HepG2 (cell line): ENCODE data around the gene HPS3. TPM values are rescaled to one million over a fixed set of nuclear protein-coding genes. Genes with fewer than 3 reads are reported as not detected.

Experiments
- AGO1 ChIP-seq: fragments of 200-400 bp; formaldehyde crosslinking; IDR thresholded peaks from 2 replicates; pipeline ENCODE4 v1.6.1; 2017; ENCODE audit warnings: mild to moderate bottlenecking, low read depth, low read length, moderate library complexity; ENCODE audit not compliant: poor library complexity, severe bottlenecking
- CHD2 ChIP-seq: IDR thresholded peaks from 2 replicates; pipeline ENCODE4 v1.6.1; 2011; ENCODE audit warnings: low read depth, low read length, improper control_type of control experiment
- KLF15 ChIP-seq: sonication (generic); formaldehyde crosslinking; IDR thresholded peaks from 2 replicates; pipeline ENCODE4 v1.8.1; 2023; ENCODE audit warnings: borderline replicate concordance, mild to moderate bottlenecking, inconsistent platforms, missing genetic modification reagents, mixed read lengths
- PATZ1 ChIP-seq: sonication (generic); formaldehyde crosslinking; IDR thresholded peaks from 2 replicates; pipeline ENCODE4 v1.4.0; 2020; ENCODE audit warnings: missing genetic modification reagents
- PITX1 ChIP-seq: sonication (generic); formaldehyde crosslinking; IDR thresholded peaks from 2 replicates; pipeline ENCODE4 v1.5.1; 2020; ENCODE audit warnings: mild to moderate bottlenecking, missing genetic modification reagents
- POLR2A ChIP-seq, 2 experiments: IDR thresholded peaks; 2 replicates each; pipeline ENCODE4 v1.6.1; 2011; ENCODE audit warnings: low read depth in 2 of 2, low read length in 2 of 2, mild to moderate bottlenecking in 1 of 2, moderate library complexity in 1 of 2; ENCODE audit not compliant: insufficient read depth in 1 of 2
- POLR2AphosphoS2 ChIP-seq: IDR thresholded peaks from 2 replicates; pipeline ENCODE4 v1.6.1; 2011; ENCODE audit warnings: low read depth, low read length, improper control_type of control experiment
- RNF219 ChIP-seq: sonication (generic); formaldehyde crosslinking; IDR thresholded peaks from 2 replicates; pipeline ENCODE4 v1.5.0; 2020; ENCODE audit warnings: mild to moderate bottlenecking, missing genetic modification reagents
- SNAI1 ChIP-seq: sonication (generic); formaldehyde crosslinking; IDR thresholded peaks from 2 replicates; pipeline ENCODE4 v1.5.0; 2020; ENCODE audit warnings: mild to moderate bottlenecking, missing genetic modification reagents, borderline replicate concordance
- TBL1XR1 ChIP-seq: fragments of 150-350 bp; IDR thresholded peaks from 2 replicates; pipeline ENCODE4 v1.6.1; 2014; ENCODE audit warnings: borderline replicate concordance, low read length; ENCODE audit not compliant: partially characterized antibody
- ZBTB21 ChIP-seq: sonication (generic); formaldehyde crosslinking; IDR thresholded peaks from 2 replicates; pipeline ENCODE4 v1.4.0; 2020; ENCODE audit warnings: missing genetic modification reagents
- ZBTB33 ChIP-seq: sonication (generic); formaldehyde crosslinking; IDR thresholded peaks from 2 replicates; pipeline ENCODE4 v1.4.0; 2020; ENCODE audit warnings: missing genetic modification reagents
- ZHX2 ChIP-seq, 2 experiments: sonication (generic) in 1 of 2; formaldehyde crosslinking in 1 of 2; IDR thresholded peaks; 2 replicates each; pipeline versions ENCODE4 v1.6.1 to v1.9.0; 2014 to 2022; ENCODE audit warnings: antibody characterized with exemption in 1 of 2, borderline replicate concordance in 1 of 2, inconsistent platforms in 1 of 2, low read depth in 1 of 2, missing genetic modification reagents in 1 of 2
- ZMAT3 ChIP-seq: sonication (generic); formaldehyde crosslinking; conservative IDR thresholded peaks from 2 replicates; pipeline ENCODE4 v1.7.0; 2021; ENCODE audit warnings: missing genetic modification reagents
- ZNF564 ChIP-seq: sonication (generic); formaldehyde crosslinking; IDR thresholded peaks from 2 replicates; pipeline ENCODE4 v1.8.1; 2023; ENCODE audit warnings: mild to moderate bottlenecking, missing genetic modification reagents
- polyA plus RNA-seq, 8 experiments: library from polyadenylated mRNA; depleted of rRNA in 3 of 8; stranded (reverse) in 7 of 8; unstranded in 1 of 8; fragments of >200 nt; fragmentation: Illumina TruSeq in 4 of 8; extraction: Trizol in 4 of 8; gene quantifications; 2 replicates each; pipeline versions ENCODE4 v1.2.1 to v1.2.3, GENCODE V29; 2011 to 2016; ENCODE audit warnings: low read depth in 4 of 8, missing spikeins in 1 of 8, mixed read lengths in 1 of 8; ENCODE audit not compliant: insufficient read depth in 1 of 8
- total RNA-seq, 5 experiments: library from RNA; depleted of rRNA; stranded (reverse); fragments of >200 nt; fragmentation: Illumina TruSeq; extraction: Trizol; gene quantifications; 2 replicates each; pipeline ENCODE4 v1.2.3, GENCODE V29; 2016; ENCODE audit warnings: low read depth in 1 of 5

HPS3 gene
- total and polyA plus RNA-seq, 2 of the 13 experiments (the other 11 are each of a cell fraction or from before 2014, with no cell fraction given): 9.5 to 18.9 TPM

DNA sequence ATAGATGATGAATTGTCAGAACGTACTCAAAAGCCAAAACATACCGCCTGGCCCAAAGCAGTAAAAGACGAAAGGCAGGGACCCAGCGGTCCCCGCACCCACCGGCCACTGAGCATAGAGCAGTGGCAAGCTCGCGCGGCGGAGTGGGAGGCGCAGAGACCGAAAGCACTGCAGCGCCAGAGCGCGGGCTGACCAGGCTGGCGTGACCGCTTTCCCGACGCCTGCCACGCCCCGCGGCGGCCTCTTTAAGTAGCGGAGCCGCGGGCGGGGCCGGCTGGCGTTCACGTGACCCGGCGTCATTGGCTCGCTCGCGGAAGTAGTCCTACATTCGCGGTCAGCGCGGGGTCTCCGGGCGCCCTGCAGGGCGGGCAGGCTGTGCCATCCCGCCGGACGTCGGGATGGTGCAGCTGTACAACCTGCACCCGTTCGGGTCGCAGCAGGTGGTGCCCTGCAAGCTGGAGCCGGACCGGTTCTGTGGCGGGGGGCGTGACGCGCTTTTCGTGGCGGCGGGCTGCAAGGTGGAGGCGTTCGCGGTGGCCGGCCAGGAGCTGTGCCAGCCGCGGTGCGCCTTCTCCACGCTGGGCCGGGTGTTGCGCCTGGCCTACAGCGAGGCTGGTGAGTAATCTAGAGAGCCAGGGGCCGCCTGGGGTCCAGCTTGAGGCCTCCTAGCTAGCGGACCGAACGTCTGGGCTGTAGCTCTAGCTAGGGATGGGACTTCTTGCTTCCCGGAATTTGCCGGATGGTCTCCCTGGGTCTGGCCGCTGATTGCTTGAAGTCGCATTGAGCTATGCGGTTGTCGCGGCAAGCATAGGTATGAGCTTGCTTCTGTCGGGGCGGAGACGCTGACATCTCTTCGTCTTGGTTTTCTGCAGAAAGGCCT, at the start of gene HPS3 (continued):
- no peak for TF ChIP-seq PATZ1
- peak; percentile 87 for TF ChIP-seq SNAI1 (CRISPR knock-in tag)
- 0 out of 2 replicates have a peak, but pooled peaks have one; percentile 61 for TF ChIP-seq ZNF564
- TF ChIP-seq AGO1: peak; percentile 58
- TF ChIP-seq ZMAT3: peak; percentile 70; the same call in 1 of the 2 replicates
- TF ChIP-seq POLR2AphosphoS2: no peak
- no peak for TF ChIP-seq ZBTB33 (CRISPR knock-in tag)
- peak; percentile 81; the same call in 1 of the 2 replicates for TF ChIP-seq KLF15
- TF ChIP-seq RNF219 (CRISPR knock-in tag): no peak
- no peak for TF ChIP-seq ZBTB21 (CRISPR knock-in tag)
- no peak for TF ChIP-seq CHD2
- TF ChIP-seq POLR2A (IDR thresholded peaks at IDR 0.05; ENCODE audit: insufficient read depth in 1 of 2, low read depth in 2 of 2, low read length in 2 of 2): peak; percentile 90 to 92
- TF ChIP-seq ZHX2 (IDR thresholded peaks at IDR 0.05; ENCODE audit: low read depth): no peak
- no peak for TF ChIP-seq ZHX2 (CRISPR knock-in tag; IDR thresholded peaks at IDR 0.05; ENCODE audit: borderline replicate concordance)
- TF ChIP-seq TBL1XR1: no peak
- TF ChIP-seq PITX1: no peak; the same call in none of the 2 replicates
